GM19025 (cell line): ENCODE results near the gene EYS.
"Not testable (repeated sequence)": the region's sequence is repeated elsewhere in the genome, so short reads cannot be mapped to it uniquely, and the experiment has no call there.

Experiments used
- ATAC-seq: cut with Tn5 transposase; IDR thresholded peaks from one replicate; pipeline ENCODE4 v1.9.1; 2021; ENCODE audit warnings: mild to moderate bottlenecking, low read depth, moderate library complexity; ENCODE audit not compliant: unreplicated experiment

The EYS gene

GRCh38 chr6:63798378-63798777 lies 1908.6 kb downstream of the EYS start:
- no peak for ATAC-seq

- ATAC-seq: no peak
Measured at GRCh38 chr6:63797721-63798120, 1909.3 kb downstream of the EYS start.

GRCh38 chr6:63795826-63796225 lies 1911.2 kb downstream of the EYS start:
- no peak for ATAC-seq

- ATAC-seq: no peak
Measured at GRCh38 chr6:63795006-63795405, 1912.0 kb downstream of the EYS start.

- no peak for ATAC-seq
Measured at GRCh38 chr6:63793465-63794137, 1913.4 kb downstream of the EYS start.

GRCh38 chr6:63792736-63793464 lies 1914.1 kb downstream of the EYS start:
- no peak for ATAC-seq

GRCh38 chr6:63790334-63790733 lies 1916.7 kb downstream of the EYS start:
- ATAC-seq: no peak

GRCh38 chr6:63789699-63790098 lies 1917.3 kb downstream of the EYS start:
- no peak for ATAC-seq

- no peak for ATAC-seq
Measured at GRCh38 chr6:63788569-63788968, 1918.5 kb downstream of the EYS start.

GRCh38 chr6:63787021-63787420 lies 1920.0 kb downstream of the EYS start:
- no peak for ATAC-seq

GRCh38 chr6:63785006-63785405 lies 1922.0 kb downstream of the EYS start:
- no peak for ATAC-seq

- no peak for ATAC-seq
Measured at GRCh38 chr6:63783096-63783495, 1923.9 kb downstream of the EYS start.

GRCh38 chr6:63774961-63775360 lies 1932.1 kb downstream of the EYS start:
- ATAC-seq: no peak

- no peak for ATAC-seq
Measured at GRCh38 chr6:63773200-63773599, 1933.8 kb downstream of the EYS start.

- no peak for ATAC-seq
Measured at GRCh38 chr6:63765828-63766227, 1941.2 kb downstream of the EYS start.

GRCh38 chr6:63764318-63764916 lies 1942.6 kb downstream of the EYS start:
- no peak for ATAC-seq

- no peak for ATAC-seq
Measured at GRCh38 chr6:63760199-63760598, 1946.8 kb downstream of the EYS start.

GRCh38 chr6:63759605-63760105 lies 1947.4 kb downstream of the EYS start:
- no peak for ATAC-seq

- ATAC-seq: no peak
Measured at GRCh38 chr6:63757826-63758225, 1949.2 kb downstream of the EYS start.

- not testable (repeated sequence) for ATAC-seq
Measured at GRCh38 chr6:63757275-63757674, 1949.8 kb downstream of the EYS start.

- no peak for ATAC-seq
Measured at GRCh38 chr6:63750400-63750799, 1956.6 kb downstream of the EYS start.

- no peak for ATAC-seq
Measured at GRCh38 chr6:63745784-63746183, 1961.2 kb downstream of the EYS start.
